ENCODE results near the gene CAMK1D.

DNA sequence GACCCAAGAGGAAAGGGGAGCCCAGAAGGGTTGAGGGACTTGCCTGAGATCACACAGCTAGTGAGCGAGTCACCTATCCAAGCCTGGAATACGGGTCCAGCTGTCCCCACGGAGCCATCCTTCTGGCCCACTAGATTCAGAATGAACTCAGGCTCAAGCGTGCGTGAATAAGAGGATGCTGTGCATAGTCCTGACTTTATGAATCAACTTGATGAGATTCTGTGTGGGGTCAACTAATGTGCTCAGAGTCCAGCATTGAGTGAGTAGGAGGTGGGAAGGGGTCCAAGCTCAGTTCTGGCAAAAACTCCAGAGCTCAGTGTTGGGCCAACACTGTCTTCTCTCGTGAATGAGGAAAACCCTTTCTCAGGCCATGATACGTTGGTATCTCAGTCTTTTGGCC, 41.4 kb downstream of the CAMK1D start:
- TF ChIP-seq EZH2 (IDR thresholded peaks at IDR 0.05; ENCODE audit: borderline replicate concordance, low read length), result no peak
- TF ChIP-seq, protein P1, sequence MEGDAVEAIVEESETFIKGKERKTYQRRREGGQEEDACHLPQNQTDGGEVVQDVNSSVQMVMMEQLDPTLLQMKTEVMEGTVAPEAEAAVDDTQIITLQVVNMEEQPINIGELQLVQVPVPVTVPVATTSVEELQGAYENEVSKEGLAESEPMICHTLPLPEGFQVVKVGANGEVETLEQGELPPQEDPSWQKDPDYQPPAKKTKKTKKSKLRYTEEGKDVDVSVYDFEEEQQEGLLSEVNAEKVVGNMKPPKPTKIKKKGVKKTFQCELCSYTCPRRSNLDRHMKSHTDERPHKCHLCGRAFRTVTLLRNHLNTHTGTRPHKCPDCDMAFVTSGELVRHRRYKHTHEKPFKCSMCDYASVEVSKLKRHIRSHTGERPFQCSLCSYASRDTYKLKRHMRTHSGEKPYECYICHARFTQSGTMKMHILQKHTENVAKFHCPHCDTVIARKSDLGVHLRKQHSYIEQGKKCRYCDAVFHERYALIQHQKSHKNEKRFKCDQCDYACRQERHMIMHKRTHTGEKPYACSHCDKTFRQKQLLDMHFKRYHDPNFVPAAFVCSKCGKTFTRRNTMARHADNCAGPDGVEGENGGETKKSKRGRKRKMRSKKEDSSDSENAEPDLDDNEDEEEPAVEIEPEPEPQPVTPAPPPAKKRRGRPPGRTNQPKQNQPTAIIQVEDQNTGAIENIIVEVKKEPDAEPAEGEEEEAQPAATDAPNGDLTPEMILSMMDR (conservative IDR thresholded peaks at IDR 0.05 in 1 of 2, IDR thresholded peaks at IDR 0.05 in 1 of 2; ENCODE audit: extremely low read depth in 1 of 2, insufficient read depth in 1 of 2, low read depth in 1 of 2, low read length in 2 of 2), result no peak
